GM19099 (cell line): ENCODE results near the gene HOXB5.

Experiments used
- POLR2A ChIP-seq: IDR thresholded peaks from 3 replicates; pipeline ENCODE4 v1.6.1; 2011; ENCODE audit warnings: low read depth; ENCODE audit not compliant: insufficient read length; ENCODE audit errors: extremely low read depth

The HOXB5 gene

GRCh38 chr17:48543107-48543853, 50.3 kb downstream of the HOXB5 start:
- TF ChIP-seq POLR2A, result peak; percentile 80

GRCh38 chr17:48542698-48543106, 50.9 kb downstream of the HOXB5 start:
- TF ChIP-seq POLR2A, result no peak

GRCh38 chr17:48542114-48542656, 51.4 kb downstream of the HOXB5 start:
- TF ChIP-seq POLR2A, result no peak

GRCh38 chr17:48541577-48542113, 51.9 kb downstream of the HOXB5 start:
- peak; percentile 41 for TF ChIP-seq POLR2A
